Activated T-cell treated with anti-CD3 and anti-CD28 coated beads for 24 hours (primary cell): ENCODE measurements around the gene RIN3.

Source experiments
- DNase-seq: peaks from one replicate; pipeline ENCODE4 v3.0.0-alpha.2; 2020; ENCODE audit warnings: low read depth

RIN3 gene

GRCh38 chr14:92487513-92488133 lies 26.0 kb upstream of the RIN3 start:
- no peak for DNase-seq

- DNase-seq: no peak
Observed at GRCh38 chr14:92489394-92490238, 24.0 kb upstream of the RIN3 start.

GRCh38 chr14:92490239-92490959 lies 23.2 kb upstream of the RIN3 start:
- no peak for DNase-seq

- no peak for DNase-seq
Observed at GRCh38 chr14:92491782-92492181, 21.8 kb upstream of the RIN3 start.

DNA sequence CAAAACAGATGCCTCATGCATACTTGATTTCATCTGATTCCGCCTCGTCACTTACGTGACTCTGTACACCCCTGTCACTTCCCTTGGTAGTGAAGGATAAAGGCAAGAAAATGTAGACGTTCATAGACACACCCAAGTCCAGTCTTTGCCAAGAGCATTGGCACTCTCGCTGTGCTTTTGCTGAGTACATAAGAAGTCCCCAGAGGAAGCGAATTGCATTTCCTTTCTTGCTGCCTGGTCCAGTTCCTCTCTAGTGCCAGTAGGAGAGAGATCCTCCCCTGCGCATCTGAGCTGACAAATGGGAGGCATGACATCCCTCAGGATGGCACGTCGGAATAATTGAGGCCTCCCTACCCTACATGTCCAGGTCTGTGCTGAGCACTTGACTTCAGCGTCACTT lies 21.3 kb upstream of the RIN3 start:
- DNase-seq: no peak

DNA sequence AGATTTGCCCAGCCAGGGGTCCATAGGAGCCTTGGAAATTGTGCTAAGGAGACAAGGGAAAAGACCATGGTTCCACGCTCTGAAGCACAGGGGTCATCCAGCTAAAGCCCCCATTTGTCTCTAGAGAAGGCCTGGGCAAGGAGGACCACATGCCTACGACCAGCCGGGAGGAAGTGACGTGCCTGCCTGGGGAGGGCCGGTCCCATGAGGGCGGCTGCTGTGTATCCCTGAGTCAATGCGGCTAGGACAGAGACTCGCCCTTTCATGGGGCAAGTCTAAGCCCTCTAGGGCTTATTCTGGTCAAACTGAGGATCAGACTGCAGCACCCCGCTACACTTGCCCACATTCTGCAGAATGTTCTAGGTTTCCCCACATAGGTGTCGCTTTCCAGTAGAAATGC lies 20.6 kb upstream of the RIN3 start:
- DNase-seq: no peak

GRCh38 chr14:92493492-92493891 lies 20.1 kb upstream of the RIN3 start:
- no peak for DNase-seq

DNA sequence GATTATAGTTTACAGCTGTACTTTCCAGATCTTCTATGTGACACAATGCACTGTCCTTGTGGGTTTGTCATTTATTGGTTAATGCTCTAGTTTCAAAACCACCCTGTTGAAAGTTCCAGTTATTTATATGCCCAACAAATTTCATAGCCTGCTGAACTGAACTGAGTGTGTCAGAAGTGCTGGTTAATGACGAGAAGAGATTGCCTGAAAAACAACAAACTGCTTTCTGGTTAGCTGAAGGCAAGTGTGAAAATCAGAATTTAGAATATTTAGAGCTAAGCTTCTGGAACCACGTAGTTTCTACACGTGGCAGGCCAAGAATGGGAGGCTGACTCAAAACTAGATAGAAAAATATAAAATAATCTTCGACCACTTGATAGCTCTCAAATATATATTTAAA lies 19.1 kb upstream of the RIN3 start:
- no peak for DNase-seq

DNA sequence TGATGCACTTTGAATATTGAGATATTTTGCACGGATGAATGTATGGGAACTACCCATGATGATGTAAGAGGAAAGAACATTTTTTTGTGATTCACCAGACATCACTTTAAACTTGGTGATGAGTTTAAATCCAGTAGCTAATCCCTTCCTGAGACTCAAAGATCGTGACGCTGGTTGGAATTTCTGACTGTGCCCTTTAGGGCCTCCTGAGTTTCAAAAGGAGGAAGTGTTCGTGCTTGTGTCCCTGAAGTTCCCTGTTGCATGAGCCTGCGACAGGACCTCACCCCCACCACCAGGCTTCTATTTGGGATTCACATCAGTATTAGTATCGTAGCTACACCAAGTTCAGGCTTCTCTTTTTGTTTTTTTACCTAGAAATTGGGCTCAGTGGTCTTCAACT lies 18.6 kb upstream of the RIN3 start:
- no peak for DNase-seq

- no peak for DNase-seq
Observed at GRCh38 chr14:92496191-92496857, 17.3 kb upstream of the RIN3 start.

DNA sequence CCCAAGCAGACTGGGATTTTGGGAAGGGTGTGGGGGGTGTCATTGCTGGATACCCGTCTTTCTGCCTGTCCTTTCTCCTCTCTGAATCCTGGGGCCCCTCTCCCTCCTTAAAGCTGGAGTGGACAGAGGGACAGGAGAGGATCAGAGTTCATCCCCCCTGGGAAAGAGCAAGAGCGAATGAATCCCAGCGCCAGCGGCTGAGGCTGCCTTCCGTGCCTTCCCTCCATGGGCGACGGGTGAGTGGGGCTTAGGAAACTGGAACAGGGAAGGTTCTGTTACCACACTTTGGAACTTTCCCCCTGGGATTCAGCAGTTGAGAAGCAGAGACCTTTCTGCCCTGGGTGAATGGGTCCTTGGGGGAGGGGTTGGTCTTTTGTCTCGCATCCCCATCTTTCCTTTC lies 16.2 kb upstream of the RIN3 start:
- no peak for DNase-seq

GRCh38 chr14:92499234-92499633 lies 14.3 kb upstream of the RIN3 start:
- DNase-seq: no peak

DNA sequence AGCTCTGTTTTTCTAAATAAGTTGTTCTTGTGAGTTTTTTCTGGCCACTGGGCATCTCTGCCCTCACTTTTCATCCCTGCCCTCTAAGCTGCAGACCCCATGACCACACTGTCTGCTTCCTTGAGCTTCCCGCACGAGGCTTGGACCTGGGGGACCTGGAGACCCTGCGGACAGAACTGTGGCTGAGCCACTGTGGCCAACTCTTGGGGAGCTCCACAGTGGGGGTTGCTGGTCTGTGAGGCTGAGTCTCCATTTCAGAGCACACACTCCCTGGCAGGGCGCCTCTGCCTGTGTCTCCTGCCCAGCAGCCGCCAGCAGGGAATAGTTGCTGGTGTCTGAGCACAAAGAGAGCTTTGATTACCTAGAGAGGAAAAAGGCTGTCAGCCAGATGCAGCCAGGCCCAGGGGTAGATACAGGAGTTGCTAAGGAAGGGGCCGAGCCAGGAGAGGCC lies 13.1 kb upstream of the RIN3 start:
- no peak for DNase-seq

GRCh38 chr14:92501891-92502351 lies 11.7 kb upstream of the RIN3 start:
- no peak for DNase-seq

- DNase-seq: no peak
Observed at GRCh38 chr14:92502541-92503286, 10.9 kb upstream of the RIN3 start.

DNA sequence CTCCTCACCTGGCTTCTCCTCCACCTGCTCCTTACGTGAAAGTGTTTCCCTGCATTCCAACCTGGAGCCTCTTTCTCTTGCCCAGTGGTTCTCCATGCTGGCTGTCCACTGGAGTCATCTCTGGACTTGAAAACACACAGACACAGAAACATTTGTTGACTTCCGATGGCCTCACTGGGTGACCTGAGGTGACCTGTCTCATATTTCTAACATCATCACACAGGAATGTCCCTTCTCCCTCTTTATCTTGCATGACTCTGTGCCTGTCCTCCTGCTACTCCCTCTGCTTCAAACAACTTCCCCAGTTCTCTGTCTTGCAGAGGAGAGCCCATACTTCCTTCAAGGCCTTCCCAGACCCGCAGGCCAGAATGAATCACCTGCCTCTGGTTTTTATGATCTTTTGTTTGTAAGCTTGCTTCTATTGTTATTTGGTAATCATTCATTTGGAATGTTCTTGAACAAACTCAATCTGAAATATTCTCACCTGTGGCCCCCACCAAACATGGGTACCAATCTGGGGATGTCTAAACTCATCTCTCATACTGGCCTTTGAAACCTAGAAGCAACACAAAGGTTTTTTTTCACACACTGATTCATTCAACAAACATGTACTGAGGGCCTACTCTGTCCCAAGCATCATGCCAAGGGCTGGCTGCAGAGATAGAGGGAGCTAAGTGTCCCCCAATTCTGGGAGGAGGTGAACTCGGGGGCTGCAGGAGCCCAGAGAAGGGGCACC lies 9.7 kb upstream of the RIN3 start:
- DNase-seq: no peak

DNA sequence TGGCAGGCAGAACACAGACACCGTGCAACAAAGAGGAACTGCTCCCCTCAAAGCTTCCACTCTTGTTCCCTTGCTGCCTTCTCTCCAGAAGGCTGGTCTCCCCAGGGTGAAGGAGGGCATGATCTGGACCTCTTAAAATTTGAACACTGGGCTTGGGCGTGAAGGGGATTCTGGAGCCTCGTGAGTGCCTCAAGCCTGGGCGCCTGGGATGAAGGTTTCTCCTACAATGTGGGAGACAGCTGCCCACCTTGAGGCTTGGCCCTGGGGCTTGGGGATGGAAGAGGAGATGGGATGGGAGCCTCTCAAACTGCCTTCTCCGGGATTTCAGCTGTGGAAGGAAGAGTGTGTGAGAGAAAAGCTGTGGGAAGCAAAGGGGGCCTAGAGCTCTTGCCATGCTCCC lies 7.8 kb upstream of the RIN3 start:
- DNase-seq: no peak

DNA sequence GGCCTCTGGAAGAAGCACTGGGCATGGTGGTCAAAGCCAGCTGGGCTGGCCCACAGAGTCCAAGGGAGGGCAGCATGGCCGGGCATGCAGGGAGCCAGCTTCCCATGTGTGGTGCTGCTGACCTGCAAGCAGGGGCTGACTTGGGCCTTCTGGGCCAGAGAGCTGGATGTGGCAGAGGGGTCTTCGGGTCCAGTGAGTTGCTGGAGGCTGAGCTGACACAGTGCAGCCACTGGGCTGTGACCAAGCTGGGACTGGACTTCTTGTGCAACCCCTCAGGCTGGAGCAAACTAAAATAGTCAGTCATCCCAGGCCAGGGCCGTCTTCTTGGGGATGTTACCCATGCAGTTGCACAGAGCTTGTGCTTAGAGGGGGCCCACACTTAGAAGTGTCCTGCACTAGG lies 7.3 kb upstream of the RIN3 start:
- no peak for DNase-seq

DNA sequence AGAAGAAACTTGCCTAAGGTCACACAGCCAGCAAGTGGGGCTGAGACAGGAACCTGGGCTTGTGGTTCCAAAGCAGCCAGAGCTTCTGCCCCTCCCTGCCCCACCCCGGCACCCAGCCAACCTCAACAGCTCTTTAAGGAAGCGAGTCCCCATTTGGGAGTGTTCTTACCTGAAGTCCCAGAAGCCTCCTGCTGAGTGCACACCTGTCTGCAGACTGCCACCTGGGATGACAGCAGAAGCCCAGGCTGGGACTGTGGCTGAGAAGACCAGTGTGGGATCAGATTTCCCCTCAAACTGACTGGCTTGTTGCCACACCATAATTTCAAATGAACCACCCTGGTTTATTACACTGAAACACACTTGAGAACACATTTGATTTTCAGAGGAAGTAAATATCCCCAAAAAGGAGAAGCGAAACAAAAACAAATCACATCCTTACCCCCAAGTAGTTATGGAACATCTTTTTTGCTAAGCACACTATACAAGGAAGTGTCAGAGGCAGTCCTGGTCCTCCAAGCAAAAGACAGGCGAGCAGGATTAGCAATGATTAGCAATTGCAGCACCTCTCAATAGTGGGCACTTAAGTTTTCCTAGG lies 6.3 kb upstream of the RIN3 start:
- no peak for DNase-seq

DNA sequence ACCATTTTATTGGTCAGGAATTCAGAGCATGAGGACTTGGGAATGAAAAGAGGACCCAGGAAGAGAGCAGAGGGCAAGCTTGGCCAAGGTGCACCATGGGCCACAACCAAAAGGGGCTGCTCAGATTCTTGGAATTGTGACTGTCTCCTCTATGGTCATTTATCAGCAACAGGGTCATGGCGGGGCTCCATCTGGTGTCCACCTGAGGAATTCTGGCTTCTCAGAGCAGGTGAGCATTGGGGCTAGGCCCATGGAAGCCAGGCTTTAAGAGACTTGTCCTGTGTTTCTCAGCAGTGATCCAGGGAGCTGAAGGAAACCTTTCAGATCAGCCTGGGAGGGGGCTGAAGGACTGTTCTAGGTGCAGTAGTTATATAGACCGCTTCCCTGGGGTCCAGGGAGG lies 2.6 kb upstream of the RIN3 start:
- DNase-seq: no peak
